ENCODE results near the gene SRL.

GRCh38 chr16:4176906-4177417, 64.9 kb downstream of the SRL start:
- no peak for TF ChIP-seq POLR2AphosphoS5 (IDR thresholded peaks at IDR 0.05)
- no peak for TF ChIP-seq CTCF (IDR thresholded peaks at IDR 0.05; ENCODE audit: poor library complexity, severe bottlenecking)
- TF ChIP-seq TAF1 (IDR thresholded peaks at IDR 0.05; ENCODE audit: low read depth): no peak
